CD4-positive, CD25-positive, alpha-beta regulatory T cell (primary cell): ENCODE results near the gene ENOX2. TPM values are rescaled to one million over a fixed set of nuclear protein-coding genes. Genes with fewer than 3 reads are reported as not detected.

Source experiments
- ATAC-seq, 2 donors: fragments of 150-1000 bp; cut with Tn5 transposase; one replicate each; pipeline ENCODE4 v1.10.0; 2021; ENCODE audit warnings: low read depth in 2 of 2, moderate number of reproducible peaks in 2 of 2, moderate library complexity in 1 of 2
- DNase-seq, 3 donors: peaks; one replicate each; pipeline versions ENCODE4 v3.0.0 to v3.0.0-alpha.2; 2012 to 2022; ENCODE audit warnings: mixed read lengths in 1 of 3
- H3K27ac ChIP-seq: one replicate; pipeline ENCODE4 v1.7.0; 2013; ENCODE audit warnings: mild to moderate bottlenecking, low read length; ENCODE audit not compliant: insufficient read depth, poor library complexity, severe bottlenecking
- H3K27me3 ChIP-seq: one replicate; pipeline ENCODE4 v1.7.0; 2013; ENCODE audit warnings: low read length; ENCODE audit not compliant: control insufficient read depth, insufficient read depth
- H3K36me3 ChIP-seq: one replicate; pipeline ENCODE4 v1.7.0; 2013; ENCODE audit warnings: mild to moderate bottlenecking, low read length, moderate library complexity; ENCODE audit not compliant: control insufficient read depth, insufficient read depth
- H3K4me1 ChIP-seq: 2 replicates; pipeline ENCODE4 v1.7.0; 2013; ENCODE audit warnings: mild to moderate bottlenecking, low read length; ENCODE audit not compliant: insufficient read depth, control insufficient read depth, poor library complexity, severe bottlenecking
- H3K4me3 ChIP-seq: one replicate; pipeline ENCODE4 v1.7.0; 2013; ENCODE audit warnings: low read depth, mild to moderate bottlenecking, low read length, moderate library complexity
- H3K9me3 ChIP-seq, 2 experiments: 1 replicate in 1 of 2; 2 replicates in 1 of 2; pipeline ENCODE4 v1.7.0; 2013; ENCODE audit warnings: low read length in 2 of 2, mild to moderate bottlenecking in 1 of 2, moderate library complexity in 1 of 2; ENCODE audit not compliant: control insufficient read depth in 2 of 2
- H3K27ac Mint-ChIP-seq, 3 donors: one replicate each; pipeline ENCODE4 v1.8.0; 2020 to 2022; ENCODE audit warnings: mild to moderate bottlenecking in 3 of 3, mixed read lengths in 3 of 3, moderate library complexity in 2 of 3
- H3K27me3 Mint-ChIP-seq: one replicate; pipeline ENCODE4 v1.8.0; 2022; ENCODE audit warnings: mild to moderate bottlenecking, mixed read lengths
- H3K36me3 Mint-ChIP-seq: one replicate; pipeline ENCODE4 v1.8.0; 2020; ENCODE audit warnings: mixed read lengths
- H3K4me1 Mint-ChIP-seq, 4 donors: one replicate each; pipeline ENCODE4 v1.8.0; 2020 to 2022; ENCODE audit warnings: mixed read lengths in 4 of 4, mild to moderate bottlenecking in 1 of 4
- H3K4me3 Mint-ChIP-seq, 4 donors: one replicate each; pipeline ENCODE4 v1.8.0; 2020 to 2022; ENCODE audit warnings: mild to moderate bottlenecking in 4 of 4, mixed read lengths in 4 of 4, moderate library complexity in 3 of 4
- H3K9me3 Mint-ChIP-seq, 7 donors: one replicate each; pipeline ENCODE4 v1.8.0; 2020 to 2022; ENCODE audit warnings: mixed read lengths in 7 of 7, mild to moderate bottlenecking in 3 of 7, moderate library complexity in 2 of 7
- polyA plus RNA-seq, 4 donors: library from polyadenylated mRNA; unstranded; fragments of 300-500 nt; fragmentation: Illumina TruSeq; gene quantifications; one replicate each; pipeline ENCODE4 v1.2.3, GENCODE V29; 2021
- total RNA-seq: library from RNA; stranded (reverse); gene quantifications from one replicate; pipeline ENCODE4 v1.2.3, GENCODE V29; 2022

The ENOX2 gene
- total and polyA plus RNA-seq, 5 donors from 2014 or later = 10.6 to 23.3 (median 20.0) TPM

DNA sequence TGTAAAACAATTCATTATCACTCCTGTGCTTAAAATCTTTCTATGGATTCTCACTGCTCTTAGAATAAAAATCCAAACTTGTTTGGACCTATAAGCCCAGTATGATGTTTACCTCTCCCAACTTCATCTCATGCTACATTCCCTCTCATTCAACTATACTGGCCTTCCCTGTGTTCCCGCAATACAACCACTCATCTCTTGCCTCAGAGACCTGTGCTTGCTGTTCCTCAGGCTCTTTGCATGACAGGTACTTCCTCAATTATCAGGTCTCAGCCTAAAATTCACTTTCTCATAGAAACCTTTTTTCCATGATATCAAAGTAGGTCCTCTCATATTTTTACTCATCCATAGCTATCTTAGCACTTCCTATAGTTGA is 71.7 kb downstream of the ENOX2 start:
- Mint-ChIP-seq H3K4me1 (peaks cover 0 to 20% (median 4%) of the 10 kb centered on the region in 4 donors), H3K27me3 (no peaks in the 10 kb centered on the region), H3K4me3 (no peak overlapping the region), H3K27ac (no peak overlapping the region), H3K9me3 (no peaks in the 10 kb centered on the region), H3K36me3 (no peaks in the 10 kb centered on the region)
- ATAC-seq = no peak
- no peaks in the 10 kb centered on the region for H3K27me3 ChIP-seq
- H3K4me1 ChIP-seq = no peaks in the 10 kb centered on the region
- H3K4me3 ChIP-seq = no peak overlapping the region
- H3K36me3 ChIP-seq = no peaks in the 10 kb centered on the region
- DNase-seq = no peak
- H3K9me3 ChIP-seq = no peaks in the 10 kb centered on the region
- no peak overlapping the region for H3K27ac ChIP-seq

DNA sequence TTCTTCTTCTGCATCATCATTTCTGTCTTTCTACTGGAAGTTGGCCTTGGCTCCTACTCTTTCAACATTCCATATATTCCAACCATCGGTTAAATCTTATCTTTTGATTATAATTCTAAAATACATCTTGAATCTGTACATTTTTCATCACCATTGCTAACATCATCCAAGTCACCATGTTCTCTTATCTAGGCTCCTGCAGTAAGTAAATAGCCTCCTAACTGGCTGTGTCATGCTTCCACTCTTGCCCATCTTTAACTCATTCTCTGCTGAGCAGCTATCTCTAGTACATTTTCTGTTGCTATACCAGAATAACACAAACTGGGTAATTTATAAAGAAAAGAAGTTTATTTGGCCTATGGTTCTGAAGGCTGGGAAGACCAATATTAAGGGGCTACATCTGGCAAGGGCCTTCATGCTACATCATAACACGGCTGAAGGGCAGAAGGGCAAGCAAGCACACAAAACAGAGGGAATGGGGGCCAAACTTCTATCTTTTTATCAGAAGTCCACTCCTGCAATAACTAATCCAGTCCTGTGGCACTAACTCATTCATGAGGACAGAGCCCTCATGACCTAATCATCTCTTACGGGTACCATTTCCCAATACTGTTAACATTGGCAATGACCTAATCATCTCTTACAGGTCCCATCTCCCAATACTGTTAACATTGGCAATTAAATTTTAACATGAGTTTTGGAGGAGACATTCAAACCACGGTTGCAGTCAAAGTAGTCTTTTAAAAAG is 72.2 kb downstream of the ENOX2 start:
- DNase-seq = no peak
- Mint-ChIP-seq H3K9me3 (no peaks in the 10 kb centered on the region), H3K27ac (no peak overlapping the region), H3K36me3 (no peaks in the 10 kb centered on the region), H3K27me3 (no peaks in the 10 kb centered on the region), H3K4me1 (peaks cover 0 to 17% (median 4%) of the 10 kb centered on the region in 4 donors), H3K4me3 (no peak overlapping the region)
- no peaks in the 10 kb centered on the region for H3K9me3 ChIP-seq
- no peak for ATAC-seq
- H3K4me3 ChIP-seq = no peak overlapping the region
- H3K27me3 ChIP-seq = no peaks in the 10 kb centered on the region
- no peaks in the 10 kb centered on the region for H3K4me1 ChIP-seq
- H3K27ac ChIP-seq = no peak overlapping the region
- H3K36me3 ChIP-seq = no peaks in the 10 kb centered on the region

- ATAC-seq = no peak
- H3K27ac Mint-ChIP-seq = no peak overlapping the region
- no peak overlapping the region for H3K27ac ChIP-seq
- no peak for DNase-seq
- no peaks in the 10 kb centered on the region for H3K27me3 Mint-ChIP-seq
- no peak overlapping the region for H3K4me3 ChIP-seq
- H3K4me1 ChIP-seq = no peaks in the 10 kb centered on the region
- H3K9me3 Mint-ChIP-seq = no peaks in the 10 kb centered on the region
- H3K36me3 Mint-ChIP-seq = no peaks in the 10 kb centered on the region
- H3K36me3 ChIP-seq = no peaks in the 10 kb centered on the region
- H3K4me3 Mint-ChIP-seq = no peak overlapping the region
- H3K27me3 ChIP-seq = no peaks in the 10 kb centered on the region
- H3K4me1 Mint-ChIP-seq = peaks cover 0 to 14% (median 4%) of the 10 kb centered on the region in 4 donors
- no peaks in the 10 kb centered on the region for H3K9me3 ChIP-seq
Measured at GRCh38 chrX:130829526-130830515, 73.2 kb downstream of the ENOX2 start.

GRCh38 chrX:130828641-130829040 is 74.4 kb downstream of the ENOX2 start:
- Mint-ChIP-seq H3K27me3 (no peaks in the 10 kb centered on the region), H3K27ac (no peak overlapping the region)

GRCh38 chrX:130827648-130828047 is 75.4 kb downstream of the ENOX2 start:
- Histone ChIP-seq H3K4me1 (no peaks in the 10 kb centered on the region), H3K4me3 (no peak overlapping the region), H3K27me3 (no peaks in the 10 kb centered on the region), H3K27ac (no peak overlapping the region), H3K9me3 (no peaks in the 10 kb centered on the region), H3K36me3 (no peaks in the 10 kb centered on the region)
- Mint-ChIP-seq H3K4me1 (peaks cover 0 to 6% (median 2%) of the 10 kb centered on the region in 4 donors), H3K9me3 (no peaks in the 10 kb centered on the region), H3K27me3 (no peaks in the 10 kb centered on the region), H3K36me3 (no peaks in the 10 kb centered on the region), H3K4me3 (no peak overlapping the region), H3K27ac (no peak overlapping the region)
- DNase-seq = no peak
- no peak for ATAC-seq

More at GRCh38 chrX:130828641-130829040, 74.4 kb downstream of the ENOX2 start:
- H3K4me3 ChIP-seq = no peak overlapping the region
- no peaks in the 10 kb centered on the region for H3K9me3 Mint-ChIP-seq
- H3K4me1 ChIP-seq = no peaks in the 10 kb centered on the region
- ATAC-seq = no peak
- DNase-seq = no peak
- no peak overlapping the region for H3K4me3 Mint-ChIP-seq
- H3K27me3 ChIP-seq = no peaks in the 10 kb centered on the region
- H3K9me3 ChIP-seq = no peaks in the 10 kb centered on the region
- no peaks in the 10 kb centered on the region for H3K36me3 ChIP-seq
- H3K36me3 Mint-ChIP-seq = no peaks in the 10 kb centered on the region
- peaks cover 0 to 9% (median 4%) of the 10 kb centered on the region in 4 donors for H3K4me1 Mint-ChIP-seq
- H3K27ac ChIP-seq = no peak overlapping the region

DNA sequence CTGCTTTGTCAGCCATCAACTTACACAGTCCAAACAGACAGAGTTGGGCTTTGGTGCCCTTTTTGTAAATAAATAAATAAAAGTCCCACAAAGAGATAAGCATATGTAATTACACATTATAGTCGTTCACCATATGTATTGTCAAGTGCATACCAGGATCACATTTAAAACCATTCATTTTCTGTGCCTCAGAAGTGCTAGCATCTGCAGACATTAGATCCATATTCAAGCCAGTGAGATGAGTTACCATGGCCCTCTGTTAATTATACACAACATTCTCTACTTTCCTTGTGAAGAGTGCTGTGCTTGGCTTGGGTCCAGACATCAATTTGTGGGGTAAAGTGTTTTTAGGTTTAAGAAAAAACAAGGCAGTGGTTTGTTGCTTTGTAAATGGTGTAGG is 76.8 kb downstream of the ENOX2 start:
- Histone ChIP-seq H3K9me3 (no peaks in the 10 kb centered on the region), H3K4me1 (no peaks in the 10 kb centered on the region), H3K4me3 (no peak overlapping the region), H3K36me3 (no peaks in the 10 kb centered on the region), H3K27me3 (no peaks in the 10 kb centered on the region), H3K27ac (no peak overlapping the region)
- no peaks in the 10 kb centered on the region for H3K9me3 Mint-ChIP-seq
- ATAC-seq = no peak
- no peak for DNase-seq
- no peak overlapping the region for H3K27ac Mint-ChIP-seq
- peaks cover 0 to 4% (median 0%) of the 10 kb centered on the region in 4 donors for H3K4me1 Mint-ChIP-seq
- H3K27me3 Mint-ChIP-seq = no peaks in the 10 kb centered on the region
- H3K4me3 Mint-ChIP-seq = no peak overlapping the region
- no peaks in the 10 kb centered on the region for H3K36me3 Mint-ChIP-seq

GRCh38 chrX:130825525-130825924 is 77.5 kb downstream of the ENOX2 start:
- peaks cover 0 to 4% (median 0%) of the 10 kb centered on the region in 4 donors for H3K4me1 Mint-ChIP-seq
- Histone ChIP-seq H3K27me3 (no peaks in the 10 kb centered on the region), H3K36me3 (no peaks in the 10 kb centered on the region), H3K4me3 (no peak overlapping the region), H3K27ac (no peak overlapping the region), H3K9me3 (no peaks in the 10 kb centered on the region), H3K4me1 (no peaks in the 10 kb centered on the region)
- H3K4me3 Mint-ChIP-seq = no peak overlapping the region
- H3K27me3 Mint-ChIP-seq = no peaks in the 10 kb centered on the region
- no peaks in the 10 kb centered on the region for H3K9me3 Mint-ChIP-seq
- ATAC-seq (no peak), DNase-seq (no peak)
- no peak overlapping the region for H3K27ac Mint-ChIP-seq
- peaks cover 2% of the 10 kb centered on the region for H3K36me3 Mint-ChIP-seq
